Measurements from ENCODE around the gene PTGS2. TPM values are rescaled to one million over a fixed set of nuclear protein-coding genes. Genes with fewer than 3 reads are reported as not detected.

Gene PTGS2
- polyA plus RNA-seq, 4 donors: 0.22 to 3.9 (median 1.2) TPM

GRCh38 chr1:186700722-186701121, 20.5 kb upstream of the PTGS2 start:
- DNase-seq (no peak), FAIRE-seq (no peak)
- no peaks in the 10 kb centered on the region for H3K4me1 ChIP-seq (ENCODE audit: control insufficient read depth in 3 of 3, insufficient read depth in 2 of 3, low read depth in 1 of 3, low read length in 2 of 3)
- H3K36me3 ChIP-seq (ENCODE audit: control insufficient read depth in 3 of 3, insufficient read depth in 2 of 3, low read depth in 1 of 3, low read length in 3 of 3): no peaks in the 10 kb centered on the region
- no peaks in the 10 kb centered on the region for H3K27me3 ChIP-seq (ENCODE audit: control insufficient read depth in 3 of 3, insufficient read depth in 3 of 3, low read length in 3 of 3)
- no peak overlapping the region for H3K4me3 ChIP-seq (ENCODE audit: low read depth in 1 of 3, low read length in 3 of 3)
- 65 to 77% (median 68%) methylated on average over 2 of the region's 2 CpGs for WGBS, 3 donors
- H3K9me3 ChIP-seq (ENCODE audit: control insufficient read depth in 2 of 2, insufficient read depth in 1 of 2, low read depth in 1 of 2, low read length in 1 of 2): no peaks in the 10 kb centered on the region
- H3K27ac ChIP-seq (ENCODE audit: low read depth in 1 of 3, low read length in 2 of 3): no peak overlapping the region

GRCh38 chr1:186699519-186699918, 19.3 kb upstream of the PTGS2 start:
- DNase-seq: no peak
- Histone ChIP-seq H3K9me3 (ENCODE audit: control insufficient read depth in 2 of 2, insufficient read depth in 1 of 2, low read depth in 1 of 2, low read length in 1 of 2) (no peaks in the 10 kb centered on the region), H3K27me3 (ENCODE audit: control insufficient read depth in 3 of 3, insufficient read depth in 3 of 3, low read length in 3 of 3) (no peaks in the 10 kb centered on the region), H3K4me1 (ENCODE audit: control insufficient read depth in 3 of 3, insufficient read depth in 2 of 3, low read depth in 1 of 3, low read length in 2 of 3) (no peaks in the 10 kb centered on the region), H3K27ac (ENCODE audit: low read depth in 1 of 3, low read length in 2 of 3) (no peak overlapping the region), H3K4me3 (ENCODE audit: low read depth in 1 of 3, low read length in 3 of 3) (no peak overlapping the region), H3K36me3 (ENCODE audit: control insufficient read depth in 3 of 3, insufficient read depth in 2 of 3, low read depth in 1 of 3, low read length in 3 of 3) (no peaks in the 10 kb centered on the region)
- WGBS, 3 donors: 93 to 96% (median 94%) methylated on average over 2 of the region's 2 CpGs
- FAIRE-seq: no peak

GRCh38 chr1:186689907-186690306, 9.7 kb upstream of the PTGS2 start:
- Histone ChIP-seq H3K27me3 (ENCODE audit: control insufficient read depth in 3 of 3, insufficient read depth in 3 of 3, low read length in 3 of 3) (no peaks in the 10 kb centered on the region), H3K4me1 (ENCODE audit: control insufficient read depth in 3 of 3, insufficient read depth in 2 of 3, low read depth in 1 of 3, low read length in 2 of 3) (no peaks in the 10 kb centered on the region), H3K9me3 (ENCODE audit: control insufficient read depth in 2 of 2, insufficient read depth in 1 of 2, low read depth in 1 of 2, low read length in 1 of 2) (peaks cover 0 to 2% of the 10 kb centered on the region in 2 donors), H3K27ac (ENCODE audit: low read depth in 1 of 3, low read length in 2 of 3) (no peak overlapping the region), H3K36me3 (ENCODE audit: control insufficient read depth in 3 of 3, insufficient read depth in 2 of 3, low read depth in 1 of 3, low read length in 3 of 3) (no peaks in the 10 kb centered on the region), H3K4me3 (ENCODE audit: low read depth in 1 of 3, low read length in 3 of 3) (no peak overlapping the region)
- no peak for FAIRE-seq
- WGBS, 3 donors: 54 to 70% (median 63%) methylated on average over 3 of the region's 3 CpGs
- DNase-seq: no peak

- no peaks in the 10 kb centered on the region for H3K27me3 ChIP-seq (ENCODE audit: control insufficient read depth in 3 of 3, insufficient read depth in 3 of 3, low read length in 3 of 3)
- WGBS, 3 donors: 46 to 75% (median 73%) methylated on average over 1 of the region's 1 CpG
- no peaks in the 10 kb centered on the region for H3K36me3 ChIP-seq (ENCODE audit: control insufficient read depth in 3 of 3, insufficient read depth in 2 of 3, low read depth in 1 of 3, low read length in 3 of 3)
- H3K9me3 ChIP-seq (ENCODE audit: control insufficient read depth in 2 of 2, insufficient read depth in 1 of 2, low read depth in 1 of 2, low read length in 1 of 2): peaks cover 0 to 2% of the 10 kb centered on the region in 2 donors
- no peak overlapping the region for H3K27ac ChIP-seq (ENCODE audit: low read depth in 1 of 3, low read length in 2 of 3)
- FAIRE-seq (no peak), DNase-seq (no peak)
- no peaks in the 10 kb centered on the region for H3K4me1 ChIP-seq (ENCODE audit: control insufficient read depth in 3 of 3, insufficient read depth in 2 of 3, low read depth in 1 of 3, low read length in 2 of 3)
- H3K4me3 ChIP-seq (ENCODE audit: low read depth in 1 of 3, low read length in 3 of 3): no peak overlapping the region
Observed at GRCh38 chr1:186689376-186689775, 9.2 kb upstream of the PTGS2 start.

- Histone ChIP-seq H3K27ac (ENCODE audit: low read depth in 1 of 3, low read length in 2 of 3) (no peak overlapping the region), H3K36me3 (ENCODE audit: control insufficient read depth in 3 of 3, insufficient read depth in 2 of 3, low read depth in 1 of 3, low read length in 3 of 3) (no peaks in the 10 kb centered on the region), H3K27me3 (ENCODE audit: control insufficient read depth in 3 of 3, insufficient read depth in 3 of 3, low read length in 3 of 3) (peaks cover 0 to 10% (median 2%) of the 10 kb centered on the region in 3 donors), H3K4me1 (ENCODE audit: control insufficient read depth in 3 of 3, insufficient read depth in 2 of 3, low read depth in 1 of 3, low read length in 2 of 3) (no peaks in the 10 kb centered on the region), H3K9me3 (ENCODE audit: control insufficient read depth in 2 of 2, insufficient read depth in 1 of 2, low read depth in 1 of 2, low read length in 1 of 2) (peaks cover 0 to 2% of the 10 kb centered on the region in 2 donors), H3K4me3 (ENCODE audit: low read depth in 1 of 3, low read length in 3 of 3) (no peak overlapping the region)
- DNase-seq (no peak), FAIRE-seq (no peak)
- 80 to 81% (median 81%) methylated on average over 6 of the region's 6 CpGs for WGBS, 3 donors
Observed at GRCh38 chr1:186683652-186684410, 3.6 kb upstream of the PTGS2 start.

- Histone ChIP-seq H3K4me1 (ENCODE audit: control insufficient read depth in 3 of 3, insufficient read depth in 2 of 3, low read depth in 1 of 3, low read length in 2 of 3) (no peaks in the 10 kb centered on the region), H3K27me3 (ENCODE audit: control insufficient read depth in 3 of 3, insufficient read depth in 3 of 3, low read length in 3 of 3) (peaks cover 0 to 10% (median 2%) of the 10 kb centered on the region in 3 donors), H3K9me3 (ENCODE audit: control insufficient read depth in 2 of 2, insufficient read depth in 1 of 2, low read depth in 1 of 2, low read length in 1 of 2) (peaks cover 0 to 2% of the 10 kb centered on the region in 2 donors), H3K27ac (ENCODE audit: low read depth in 1 of 3, low read length in 2 of 3) (no peak overlapping the region), H3K36me3 (ENCODE audit: control insufficient read depth in 3 of 3, insufficient read depth in 2 of 3, low read depth in 1 of 3, low read length in 3 of 3) (no peaks in the 10 kb centered on the region), H3K4me3 (ENCODE audit: low read depth in 1 of 3, low read length in 3 of 3) (no peak overlapping the region)
- DNase-seq: no peak
- WGBS, 3 donors: 51 to 79% (median 77%) methylated on average over 1 of the region's 1 CpG
- FAIRE-seq: no peak
Observed at GRCh38 chr1:186682736-186683135, 2.5 kb upstream of the PTGS2 start.

- no peak overlapping the region for H3K4me3 ChIP-seq (ENCODE audit: low read depth in 1 of 3, low read length in 3 of 3)
- no peaks in the 10 kb centered on the region for H3K9me3 ChIP-seq (ENCODE audit: control insufficient read depth in 2 of 2, insufficient read depth in 1 of 2, low read depth in 1 of 2, low read length in 1 of 2)
- WGBS, 3 donors: 71 to 80% (median 80%) methylated on average over 2 of the region's 2 CpGs
- H3K27ac ChIP-seq (ENCODE audit: low read depth in 1 of 3, low read length in 2 of 3): no peak overlapping the region
- H3K27me3 ChIP-seq (ENCODE audit: control insufficient read depth in 3 of 3, insufficient read depth in 3 of 3, low read length in 3 of 3): peaks cover 0 to 10% (median 2%) of the 10 kb centered on the region in 3 donors
- no peak for DNase-seq
- no peak for FAIRE-seq
- H3K4me1 ChIP-seq (ENCODE audit: control insufficient read depth in 3 of 3, insufficient read depth in 2 of 3, low read depth in 1 of 3, low read length in 2 of 3): no peaks in the 10 kb centered on the region
- H3K36me3 ChIP-seq (ENCODE audit: control insufficient read depth in 3 of 3, insufficient read depth in 2 of 3, low read depth in 1 of 3, low read length in 3 of 3): no peaks in the 10 kb centered on the region
Observed at GRCh38 chr1:186681801-186682200, 1.6 kb upstream of the PTGS2 start.

- peak overlapping the region in 2 of 3 donors; percentile 43 to 78 for H3K27ac ChIP-seq (ENCODE audit: low read depth in 1 of 3, low read length in 2 of 3)
- FAIRE-seq (no peak), DNase-seq (no peak)
- no peaks in the 10 kb centered on the region for H3K36me3 ChIP-seq (ENCODE audit: control insufficient read depth in 3 of 3, insufficient read depth in 2 of 3, low read depth in 1 of 3, low read length in 3 of 3)
- no peaks in the 10 kb centered on the region for H3K4me1 ChIP-seq (ENCODE audit: control insufficient read depth in 3 of 3, insufficient read depth in 2 of 3, low read depth in 1 of 3, low read length in 2 of 3)
- H3K9me3 ChIP-seq (ENCODE audit: control insufficient read depth in 2 of 2, insufficient read depth in 1 of 2, low read depth in 1 of 2, low read length in 1 of 2): no peaks in the 10 kb centered on the region
- peak overlapping the region in 1 of 3 donors; percentile 66 for H3K4me3 ChIP-seq (ENCODE audit: low read depth in 1 of 3, low read length in 3 of 3)
- WGBS, 3 donors: 20 to 36% (median 35%) methylated on average over 9 of the region's 9 CpGs
- H3K27me3 ChIP-seq (ENCODE audit: control insufficient read depth in 3 of 3, insufficient read depth in 3 of 3, low read length in 3 of 3): peaks cover 0 to 10% (median 2%) of the 10 kb centered on the region in 3 donors
Observed at GRCh38 chr1:186681121-186681520, 898 bp upstream of the PTGS2 start.

- H3K9me3 ChIP-seq (ENCODE audit: control insufficient read depth in 2 of 2, insufficient read depth in 1 of 2, low read depth in 1 of 2, low read length in 1 of 2): no peaks in the 10 kb centered on the region
- no peak for DNase-seq
- no peak for FAIRE-seq
- 2 to 5% (median 3%) methylated on average over 15 of the region's 15 CpGs for WGBS, 3 donors
- peak overlapping the region in 1 of 3 donors; percentile 95 for H3K27ac ChIP-seq (ENCODE audit: low read depth in 1 of 3, low read length in 2 of 3)
- H3K4me1 ChIP-seq (ENCODE audit: control insufficient read depth in 3 of 3, insufficient read depth in 2 of 3, low read depth in 1 of 3, low read length in 2 of 3): no peaks in the 10 kb centered on the region
- H3K36me3 ChIP-seq (ENCODE audit: control insufficient read depth in 3 of 3, insufficient read depth in 2 of 3, low read depth in 1 of 3, low read length in 3 of 3): no peaks in the 10 kb centered on the region
- H3K27me3 ChIP-seq (ENCODE audit: control insufficient read depth in 3 of 3, insufficient read depth in 3 of 3, low read length in 3 of 3): peaks cover 0 to 10% (median 2%) of the 10 kb centered on the region in 3 donors
- peak overlapping the region; percentile 2 to 66 (median 31) for H3K4me3 ChIP-seq (ENCODE audit: low read depth in 1 of 3, low read length in 3 of 3)
Observed at GRCh38 chr1:186679924-186680244, 339 bp downstream of the PTGS2 start.
